Measurements from ENCODE around the gene PELI1.

Gene PELI1

DNA sequence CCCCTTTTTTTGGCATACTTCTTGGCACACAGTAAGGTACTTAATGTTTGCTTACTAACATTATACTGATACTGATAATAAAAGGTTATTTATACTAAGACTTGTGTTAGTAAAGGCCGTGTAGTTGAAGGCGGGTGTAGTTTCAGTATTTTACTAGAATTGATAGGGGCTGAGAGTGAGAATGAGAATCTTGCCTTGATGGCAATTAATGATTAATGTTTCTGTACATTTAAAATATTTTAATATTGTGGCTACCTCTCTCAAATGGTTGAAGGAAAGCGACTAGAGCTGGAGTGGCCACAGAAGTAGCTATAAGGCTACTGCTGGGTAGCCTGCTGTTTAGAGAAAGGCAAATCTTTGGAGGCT is 29.3 kb downstream of the PELI1 start:
- no peak for TF ChIP-seq TEAD4 (IDR thresholded peaks at IDR 0.05)
- no peak for TF ChIP-seq YY1 (IDR thresholded peaks at IDR 0.05; ENCODE audit: low read depth)
- TF ChIP-seq CEBPB (IDR thresholded peaks at IDR 0.05): no peak
- no peak for TF ChIP-seq NFIC (IDR thresholded peaks at IDR 0.05)
- TF ChIP-seq, protein P1, sequence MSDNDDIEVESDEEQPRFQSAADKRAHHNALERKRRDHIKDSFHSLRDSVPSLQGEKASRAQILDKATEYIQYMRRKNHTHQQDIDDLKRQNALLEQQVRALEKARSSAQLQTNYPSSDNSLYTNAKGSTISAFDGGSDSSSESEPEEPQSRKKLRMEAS (IDR thresholded peaks at IDR 0.05): no peak
- TF ChIP-seq EGR1 (IDR thresholded peaks at IDR 0.05): no peak
- TF ChIP-seq, protein P2, sequence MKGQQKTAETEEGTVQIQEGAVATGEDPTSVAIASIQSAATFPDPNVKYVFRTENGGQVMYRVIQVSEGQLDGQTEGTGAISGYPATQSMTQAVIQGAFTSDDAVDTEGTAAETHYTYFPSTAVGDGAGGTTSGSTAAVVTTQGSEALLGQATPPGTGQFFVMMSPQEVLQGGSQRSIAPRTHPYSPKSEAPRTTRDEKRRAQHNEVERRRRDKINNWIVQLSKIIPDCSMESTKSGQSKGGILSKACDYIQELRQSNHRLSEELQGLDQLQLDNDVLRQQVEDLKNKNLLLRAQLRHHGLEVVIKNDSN (IDR thresholded peaks at IDR 0.05): no peak
- TF ChIP-seq TCF12 (IDR thresholded peaks at IDR 0.05; ENCODE audit: low read depth): no peak
- no peak for TF ChIP-seq CREB1 (IDR thresholded peaks at IDR 0.05; ENCODE audit: low read depth)
- no peak for TF ChIP-seq FOXM1 (IDR thresholded peaks at IDR 0.05; ENCODE audit: borderline replicate concordance, low read depth)
- no peak for TF ChIP-seq TAF1 (IDR thresholded peaks at IDR 0.05; ENCODE audit: low read depth)
- TF ChIP-seq EP300 (IDR thresholded peaks at IDR 0.05; ENCODE audit: borderline replicate concordance): no peak
- no peak for TF ChIP-seq RAD21 (IDR thresholded peaks at IDR 0.05; ENCODE audit: low read depth)
- TF ChIP-seq, protein P3, sequence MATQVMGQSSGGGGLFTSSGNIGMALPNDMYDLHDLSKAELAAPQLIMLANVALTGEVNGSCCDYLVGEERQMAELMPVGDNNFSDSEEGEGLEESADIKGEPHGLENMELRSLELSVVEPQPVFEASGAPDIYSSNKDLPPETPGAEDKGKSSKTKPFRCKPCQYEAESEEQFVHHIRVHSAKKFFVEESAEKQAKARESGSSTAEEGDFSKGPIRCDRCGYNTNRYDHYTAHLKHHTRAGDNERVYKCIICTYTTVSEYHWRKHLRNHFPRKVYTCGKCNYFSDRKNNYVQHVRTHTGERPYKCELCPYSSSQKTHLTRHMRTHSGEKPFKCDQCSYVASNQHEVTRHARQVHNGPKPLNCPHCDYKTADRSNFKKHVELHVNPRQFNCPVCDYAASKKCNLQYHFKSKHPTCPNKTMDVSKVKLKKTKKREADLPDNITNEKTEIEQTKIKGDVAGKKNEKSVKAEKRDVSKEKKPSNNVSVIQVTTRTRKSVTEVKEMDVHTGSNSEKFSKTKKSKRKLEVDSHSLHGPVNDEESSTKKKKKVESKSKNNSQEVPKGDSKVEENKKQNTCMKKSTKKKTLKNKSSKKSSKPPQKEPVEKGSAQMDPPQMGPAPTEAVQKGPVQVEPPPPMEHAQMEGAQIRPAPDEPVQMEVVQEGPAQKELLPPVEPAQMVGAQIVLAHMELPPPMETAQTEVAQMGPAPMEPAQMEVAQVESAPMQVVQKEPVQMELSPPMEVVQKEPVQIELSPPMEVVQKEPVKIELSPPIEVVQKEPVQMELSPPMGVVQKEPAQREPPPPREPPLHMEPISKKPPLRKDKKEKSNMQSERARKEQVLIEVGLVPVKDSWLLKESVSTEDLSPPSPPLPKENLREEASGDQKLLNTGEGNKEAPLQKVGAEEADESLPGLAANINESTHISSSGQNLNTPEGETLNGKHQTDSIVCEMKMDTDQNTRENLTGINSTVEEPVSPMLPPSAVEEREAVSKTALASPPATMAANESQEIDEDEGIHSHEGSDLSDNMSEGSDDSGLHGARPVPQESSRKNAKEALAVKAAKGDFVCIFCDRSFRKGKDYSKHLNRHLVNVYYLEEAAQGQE (IDR thresholded peaks at IDR 0.05; ENCODE audit: low read depth): no peak
- no peak for TF ChIP-seq ZBTB7A (IDR thresholded peaks at IDR 0.05; ENCODE audit: low read depth)

DNA sequence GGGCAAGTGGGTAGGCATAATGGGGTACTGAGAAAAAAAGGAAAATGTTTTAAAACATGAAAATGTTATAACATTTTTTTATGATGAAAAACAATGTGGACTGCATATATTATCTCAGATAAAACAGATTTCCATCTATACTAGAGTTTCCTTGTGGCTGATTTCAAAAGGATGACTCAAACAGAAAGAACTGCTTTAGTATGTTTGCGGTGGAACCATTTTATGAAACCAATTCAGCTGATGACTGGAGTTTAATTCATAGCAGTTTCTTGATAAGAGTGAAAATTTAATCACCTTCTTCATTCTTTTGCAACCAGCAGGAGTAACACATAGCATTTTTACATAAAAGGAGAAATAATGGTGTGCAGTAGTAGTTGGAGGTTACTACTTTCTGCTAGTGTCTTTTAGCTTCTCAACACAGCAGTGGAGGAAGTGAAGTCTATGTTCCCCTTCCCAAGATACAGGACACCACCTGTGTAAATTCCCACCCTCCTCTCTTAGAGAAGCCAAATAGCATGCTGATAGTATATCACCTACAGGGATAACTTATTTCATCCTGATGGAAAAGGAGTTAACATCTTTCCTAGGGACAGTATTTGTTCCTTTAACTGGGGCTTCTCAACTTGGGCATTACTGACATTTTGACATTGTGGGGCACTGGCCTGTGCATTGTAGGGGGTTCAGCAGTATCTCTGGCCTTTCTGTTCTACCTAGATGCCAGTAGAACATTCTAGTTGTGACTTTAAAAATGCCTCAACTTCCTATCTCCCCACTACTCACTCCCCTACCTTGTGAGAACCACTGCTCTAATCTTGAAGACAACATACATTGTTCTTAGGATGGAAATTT is 29.9 kb downstream of the PELI1 start:
- TF ChIP-seq TCF12 (IDR thresholded peaks at IDR 0.05; ENCODE audit: low read depth) (no peak), EP300 (IDR thresholded peaks at IDR 0.05; ENCODE audit: borderline replicate concordance) (no peak), ZBTB7A (IDR thresholded peaks at IDR 0.05; ENCODE audit: low read depth) (no peak), TAF1 (IDR thresholded peaks at IDR 0.05; ENCODE audit: low read depth) (no peak), TEAD4 (IDR thresholded peaks at IDR 0.05) (no peak), EGR1 (IDR thresholded peaks at IDR 0.05) (no peak), FOXM1 (IDR thresholded peaks at IDR 0.05; ENCODE audit: borderline replicate concordance, low read depth) (no peak), RAD21 (IDR thresholded peaks at IDR 0.05; ENCODE audit: low read depth) (no peak), CEBPB (IDR thresholded peaks at IDR 0.05) (no peak), CREB1 (IDR thresholded peaks at IDR 0.05; ENCODE audit: low read depth) (no peak), YY1 (IDR thresholded peaks at IDR 0.05; ENCODE audit: low read depth) (no peak), NFIC (IDR thresholded peaks at IDR 0.05) (no peak)
- TF ChIP-seq, protein P2 (IDR thresholded peaks at IDR 0.05): no peak
- TF ChIP-seq, protein P1 (IDR thresholded peaks at IDR 0.05): no peak
- TF ChIP-seq, protein P3 (IDR thresholded peaks at IDR 0.05; ENCODE audit: low read depth): no peak

DNA sequence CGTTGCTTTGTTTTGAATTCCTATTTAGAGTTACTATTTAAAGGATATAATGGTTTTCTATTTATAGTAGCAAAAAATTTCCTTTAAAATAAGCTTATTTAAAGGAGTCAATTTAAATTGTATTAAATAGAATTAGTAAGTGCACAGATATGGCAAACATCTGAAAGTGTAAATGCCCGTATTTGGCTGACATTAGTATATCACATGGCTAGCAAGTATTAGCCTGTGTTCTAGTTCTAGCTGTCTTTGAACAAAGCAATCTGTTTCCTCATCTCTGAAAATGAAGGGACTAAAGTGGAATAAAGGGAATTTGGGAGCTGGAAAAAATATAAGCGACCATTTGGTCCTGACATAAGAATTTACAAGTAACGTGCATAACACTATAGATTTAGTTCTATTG is 32.2 kb downstream of the PELI1 start:
- TF ChIP-seq TAF1 (IDR thresholded peaks at IDR 0.05; ENCODE audit: low read depth): no peak
- TF ChIP-seq NFIC (IDR thresholded peaks at IDR 0.05): no peak
- TF ChIP-seq, protein P2 (IDR thresholded peaks at IDR 0.05): no peak

DNA sequence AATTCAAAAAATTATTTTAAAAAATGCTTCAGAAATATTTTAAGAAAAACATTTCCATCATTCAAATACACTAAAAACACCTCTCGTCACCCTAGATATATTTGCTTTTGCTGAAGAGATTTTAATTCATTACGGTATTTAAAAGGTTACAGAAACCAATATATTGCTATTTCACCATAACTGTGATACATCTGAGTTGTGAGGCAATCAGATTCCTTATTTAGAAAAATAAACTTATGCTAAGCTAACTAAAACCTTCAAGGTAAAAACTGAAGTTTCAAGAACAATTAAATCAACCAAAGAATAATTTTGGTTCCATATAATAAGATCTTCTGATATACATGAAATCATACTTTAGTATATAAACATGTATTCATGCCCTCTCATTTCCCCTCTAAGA is 32.8 kb downstream of the PELI1 start:
- TF ChIP-seq, protein P1 (IDR thresholded peaks at IDR 0.05): no peak
- TF ChIP-seq TCF12 (IDR thresholded peaks at IDR 0.05; ENCODE audit: low read depth): no peak
- TF ChIP-seq CEBPB (IDR thresholded peaks at IDR 0.05): no peak
- no peak for TF ChIP-seq RAD21 (IDR thresholded peaks at IDR 0.05; ENCODE audit: low read depth)
- TF ChIP-seq, protein P3 (IDR thresholded peaks at IDR 0.05; ENCODE audit: low read depth): no peak
- TF ChIP-seq, protein P2 (IDR thresholded peaks at IDR 0.05): no peak
- no peak for TF ChIP-seq EP300 (IDR thresholded peaks at IDR 0.05; ENCODE audit: borderline replicate concordance)
- no peak for TF ChIP-seq TEAD4 (IDR thresholded peaks at IDR 0.05)
- TF ChIP-seq EGR1 (IDR thresholded peaks at IDR 0.05): no peak
- no peak for TF ChIP-seq YY1 (IDR thresholded peaks at IDR 0.05; ENCODE audit: low read depth)
- no peak for TF ChIP-seq TAF1 (IDR thresholded peaks at IDR 0.05; ENCODE audit: low read depth)

Measured in Ishikawa (cell line).